ENCODE data around the gene KLK5. TPM values are rescaled to one million over a fixed set of nuclear protein-coding genes. Genes with fewer than 3 reads are reported as not detected.

The KLK5 gene
- total RNA-seq, 1 donor from 2014 or later: not detected

- Mint-ChIP-seq H3K27ac (no peak overlapping the region), H3K36me3 (no peaks in the 10 kb centered on the region), H3K4me1 (peaks cover 3% of the 10 kb centered on the region), H3K27me3 (ENCODE audit: insufficient read depth, low read depth) (peaks cover 12% of the 10 kb centered on the region), H3K9me3 (no peaks in the 10 kb centered on the region), H3K4me3 (no peak overlapping the region)
- Histone ChIP-seq H3K79me2 (ENCODE audit: low read depth) (no peaks in the 10 kb centered on the region), H2AFZ (replicated peaks) (no peak overlapping the region), H3K4me2 (no peak overlapping the region), H3K9me3 (ENCODE audit: low read depth) (no peaks in the 10 kb centered on the region), H3K27ac (no peak overlapping the region), H3K36me3 (no peaks in the 10 kb centered on the region), H3F3A (ENCODE audit: low read depth) (no peaks in the 10 kb centered on the region), H4K20me1 (ENCODE audit: low read depth) (no peaks in the 10 kb centered on the region), H3K4me1 (no peaks in the 10 kb centered on the region), H3K27me3 (peaks cover 17% of the 10 kb centered on the region), H3K9ac (no peak overlapping the region), H3K4me3 (no peak overlapping the region)
- DNase-seq (ENCODE audit: low spot score): no peak
- TF ChIP-seq CTCF (IDR thresholded peaks at IDR 0.05) (no peak), EZH2phosphoT487 (IDR thresholded peaks at IDR 0.05) (no peak)
Measured at GRCh38 chr19:50899569-50899968, 53.3 kb downstream of the KLK5 start.

GRCh38 chr19:50898018-50898417, 54.8 kb downstream of the KLK5 start:
- H3K4me1 ChIP-seq: no peaks in the 10 kb centered on the region
- Mint-ChIP-seq H3K27me3 (ENCODE audit: insufficient read depth, low read depth) (peaks cover 20% of the 10 kb centered on the region), H3K27ac (no peak overlapping the region), H3K4me3 (no peak overlapping the region), H3K36me3 (no peaks in the 10 kb centered on the region), H3K4me1 (peaks cover 3% of the 10 kb centered on the region), H3K9me3 (peaks cover 7% of the 10 kb centered on the region)
- no peaks in the 10 kb centered on the region for H4K20me1 ChIP-seq (ENCODE audit: low read depth)
- H3K4me3 ChIP-seq: no peak overlapping the region
- no peaks in the 10 kb centered on the region for H3F3A ChIP-seq (ENCODE audit: low read depth)
- no peak for DNase-seq (ENCODE audit: low spot score)
- H3K79me2 ChIP-seq (ENCODE audit: low read depth): no peaks in the 10 kb centered on the region
- no peak for TF ChIP-seq EZH2phosphoT487 (IDR thresholded peaks at IDR 0.05)
- TF ChIP-seq CTCF (IDR thresholded peaks at IDR 0.05): no peak
- no peak for TF ChIP-seq EZH2 (IDR thresholded peaks at IDR 0.05)
- no peak overlapping the region for H3K27ac ChIP-seq
- no peak overlapping the region for H3K4me2 ChIP-seq
- peaks cover 17% of the 10 kb centered on the region for H3K27me3 ChIP-seq
- no peak overlapping the region for H2AFZ ChIP-seq (replicated peaks)
- H3K36me3 ChIP-seq: no peaks in the 10 kb centered on the region
- no peaks in the 10 kb centered on the region for H3K9me3 ChIP-seq (ENCODE audit: low read depth)
- H3K9ac ChIP-seq: no peak overlapping the region

DNA sequence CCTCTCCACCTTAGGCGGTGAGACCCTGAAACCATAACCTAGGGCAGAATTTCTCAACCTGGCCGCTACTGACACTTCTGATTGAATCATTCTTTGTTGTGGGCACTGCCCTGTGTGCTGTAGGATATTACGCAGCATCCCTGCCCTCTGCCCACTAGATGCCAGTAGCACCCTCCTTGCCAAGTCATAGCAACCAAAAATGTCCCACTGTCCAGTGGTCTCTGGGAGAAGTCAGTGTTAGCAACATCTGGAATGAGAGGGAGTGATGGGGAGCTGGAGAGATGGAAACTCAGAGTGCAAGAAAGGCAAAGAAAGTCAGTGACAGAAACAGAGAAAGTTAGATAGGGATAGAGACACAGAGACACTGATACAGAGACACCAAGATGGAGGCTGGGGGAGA, 55.2 kb downstream of the KLK5 start:
- H4K20me1 ChIP-seq (ENCODE audit: low read depth): no peaks in the 10 kb centered on the region
- no peak overlapping the region for H3K27ac Mint-ChIP-seq
- H3K4me1 ChIP-seq: no peaks in the 10 kb centered on the region
- H3K27me3 Mint-ChIP-seq (ENCODE audit: insufficient read depth, low read depth): peaks cover 20% of the 10 kb centered on the region
- H3K4me3 Mint-ChIP-seq: peak overlapping the region; percentile 6
- no peak overlapping the region for H3K4me3 ChIP-seq
- H2AFZ ChIP-seq (replicated peaks): no peak overlapping the region
- H3K36me3 Mint-ChIP-seq: no peaks in the 10 kb centered on the region
- H3K27me3 ChIP-seq: peaks cover 17% of the 10 kb centered on the region
- no peaks in the 10 kb centered on the region for H3F3A ChIP-seq (ENCODE audit: low read depth)
- TF ChIP-seq CTCF (IDR thresholded peaks at IDR 0.05): no peak
- TF ChIP-seq EZH2 (IDR thresholded peaks at IDR 0.05): no peak
- TF ChIP-seq EZH2phosphoT487 (IDR thresholded peaks at IDR 0.05): no peak
- H3K79me2 ChIP-seq (ENCODE audit: low read depth): no peaks in the 10 kb centered on the region
- peaks cover 3% of the 10 kb centered on the region for H3K4me1 Mint-ChIP-seq
- DNase-seq (ENCODE audit: low spot score): no peak
- no peaks in the 10 kb centered on the region for H3K36me3 ChIP-seq
- H3K27ac ChIP-seq: no peak overlapping the region
- H3K9ac ChIP-seq: no peak overlapping the region
- H3K9me3 Mint-ChIP-seq: peaks cover 7% of the 10 kb centered on the region
- no peaks in the 10 kb centered on the region for H3K9me3 ChIP-seq (ENCODE audit: low read depth)
- no peak overlapping the region for H3K4me2 ChIP-seq
